ENCODE data around the gene GLS2.
A peak's percentile ranks its signal among the peaks of the same experiment; 100 is the strongest.

The GLS2 gene

DNA sequence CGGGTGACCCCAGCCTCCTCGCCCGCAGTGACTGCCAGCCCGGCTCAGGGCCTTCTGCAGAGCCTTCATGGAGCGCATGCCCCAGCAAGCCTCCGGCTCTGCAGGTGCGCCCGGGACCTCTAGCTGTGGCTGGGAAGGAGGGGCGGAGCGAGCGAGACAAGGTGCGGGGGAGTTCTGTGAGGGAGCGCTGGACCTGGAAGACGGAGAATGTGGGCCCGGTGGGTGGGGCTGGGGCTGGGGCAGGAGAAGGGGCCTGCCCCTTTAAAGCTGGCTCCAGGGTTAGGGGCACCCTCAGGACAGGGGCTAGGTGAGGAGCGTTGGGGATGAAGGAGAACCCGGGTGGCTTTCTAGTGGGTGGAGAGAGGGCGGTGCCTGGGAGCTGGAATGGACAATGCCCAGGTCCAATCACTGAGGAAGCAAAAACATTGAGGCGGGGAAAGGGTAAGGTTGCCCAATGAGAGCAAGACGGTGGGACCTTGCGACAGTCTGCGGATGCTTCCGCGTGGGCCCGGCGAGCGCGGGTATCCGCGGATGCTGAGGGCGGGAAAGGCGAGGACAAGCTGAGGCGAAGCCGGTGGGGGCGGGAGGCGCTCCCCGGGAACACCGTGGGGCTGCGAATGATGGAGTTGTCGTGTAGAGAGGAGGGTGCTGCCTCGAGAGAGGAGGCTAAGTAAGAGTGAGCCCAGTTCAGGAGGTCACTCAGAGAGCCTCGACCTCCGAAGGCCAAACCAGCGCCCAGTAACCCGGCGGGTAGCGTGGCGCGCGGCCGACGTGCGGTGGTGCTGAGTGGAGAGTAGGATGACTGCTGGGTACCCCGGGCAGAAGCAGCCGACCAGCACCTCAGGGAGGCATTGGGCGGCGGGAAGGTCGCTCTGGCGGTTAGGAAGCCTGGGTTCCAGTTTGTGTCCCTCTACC, at the start of gene GLS2:
GLS2 (minus strand) TSS at position 121 of the 915 bp plus-strand sequence; CDS start at position 78, 43 bp downstream.
- no peak within 1 kb of the TSS for H3K4me3 ChIP-seq (ENCODE audit: low read length)
- peaks cover 8% of the 10 kb centered on the region for H3K36me3 ChIP-seq (ENCODE audit: insufficient read depth, low read length)
- H3K9me3 ChIP-seq (ENCODE audit: low read length), result peaks cover 9% of the 10 kb centered on the region
- no peak within 1 kb of the TSS for H2AFZ ChIP-seq (ENCODE audit: low read depth, low read length)
- no peaks in the 10 kb centered on the region for H3K4me1 ChIP-seq (ENCODE audit: insufficient read depth, low read length)
- H3K27me3 ChIP-seq (ENCODE audit: insufficient read depth, low read length), result no peaks in the 10 kb centered on the region

DNA sequence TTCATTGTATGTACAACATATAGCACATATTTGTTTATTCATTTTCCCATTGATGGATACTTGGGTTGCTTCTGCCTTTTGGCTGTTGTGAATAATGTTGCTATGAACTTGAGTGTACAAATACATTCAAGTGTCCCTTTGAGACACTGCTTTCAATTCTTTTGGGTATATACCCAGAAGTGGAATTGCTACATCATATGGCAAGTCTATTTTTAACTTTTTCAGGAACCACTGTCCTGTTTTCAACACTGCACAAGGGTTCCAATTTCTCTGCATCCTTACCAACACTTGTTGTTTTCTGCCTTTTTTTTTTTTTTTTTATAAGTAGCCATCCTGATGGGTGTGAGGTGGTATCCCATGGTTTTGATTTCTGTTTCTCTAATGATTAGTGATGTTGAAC, 49.6 kb upstream of the GLS2 start:
- Histone ChIP-seq H3K4me1 (ENCODE audit: insufficient read depth, low read length) (no peaks in the 10 kb centered on the region), H3K27me3 (ENCODE audit: insufficient read depth, low read length) (no peaks in the 10 kb centered on the region), H3K9me3 (ENCODE audit: low read length) (no peaks in the 10 kb centered on the region), H2AFZ (ENCODE audit: low read depth, low read length) (no peak overlapping the region), H3K36me3 (ENCODE audit: insufficient read depth, low read length) (no peaks in the 10 kb centered on the region), H3K4me3 (ENCODE audit: low read length) (no peak overlapping the region)

DNA sequence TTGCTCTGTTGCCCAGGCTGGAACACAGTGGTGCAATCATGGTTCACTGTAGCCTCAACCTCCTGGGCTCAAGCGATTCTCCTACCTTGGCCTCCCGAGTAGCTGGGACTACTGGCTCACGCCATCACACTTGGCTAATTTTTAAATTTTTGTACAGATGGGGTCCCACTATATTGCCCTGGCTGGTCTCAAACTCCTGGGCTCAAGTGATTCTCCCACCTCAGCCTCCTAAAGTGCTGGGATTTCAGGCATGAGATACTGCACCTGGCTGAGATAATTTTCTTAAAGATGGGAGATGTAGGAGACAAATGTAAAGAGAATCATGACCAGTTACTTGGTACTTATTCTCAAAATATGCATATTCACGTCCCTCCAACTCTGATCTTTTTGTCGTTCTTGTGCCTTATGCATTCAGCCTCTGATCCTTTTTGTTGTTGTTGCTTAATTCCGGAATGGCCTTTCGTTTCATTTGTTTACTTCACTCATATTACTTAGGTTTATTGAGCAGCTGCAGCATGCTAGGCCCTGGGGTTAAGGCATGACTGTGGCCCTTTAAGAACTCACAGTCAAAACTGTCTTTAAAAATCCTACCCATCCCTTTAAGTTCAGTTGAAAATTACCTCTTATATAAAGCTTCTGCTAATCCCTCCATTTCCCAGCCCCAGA, 42.6 kb upstream of the GLS2 start:
- Histone ChIP-seq H3K4me3 (ENCODE audit: low read length) (no peak overlapping the region), H2AFZ (ENCODE audit: low read depth, low read length) (no peak overlapping the region), H3K36me3 (ENCODE audit: insufficient read depth, low read length) (no peaks in the 10 kb centered on the region), H3K4me1 (ENCODE audit: insufficient read depth, low read length) (peaks cover 4% of the 10 kb centered on the region), H3K9me3 (ENCODE audit: low read length) (no peaks in the 10 kb centered on the region), H3K27me3 (ENCODE audit: insufficient read depth, low read length) (no peaks in the 10 kb centered on the region)

DNA sequence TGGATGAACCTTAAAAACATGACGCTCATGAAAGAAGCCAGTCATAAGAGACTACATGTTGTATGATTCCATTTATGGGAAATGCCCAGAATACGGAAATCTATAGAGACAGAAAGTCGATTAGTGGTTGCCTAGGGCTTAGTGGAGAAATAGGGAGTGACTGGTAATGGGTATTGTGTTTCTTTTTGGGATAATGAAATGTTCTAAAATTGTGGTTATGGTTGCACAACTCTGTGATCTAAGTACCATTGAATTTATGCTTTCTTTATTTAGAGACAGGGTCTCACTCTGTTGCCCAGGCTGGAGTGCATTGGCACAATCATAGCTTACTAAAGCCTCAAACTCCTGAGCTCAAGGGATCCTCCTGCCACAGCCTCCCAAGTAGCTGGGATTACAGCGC, 41.7 kb upstream of the GLS2 start:
- no peak overlapping the region for H2AFZ ChIP-seq (ENCODE audit: low read depth, low read length)
- no peaks in the 10 kb centered on the region for H3K9me3 ChIP-seq (ENCODE audit: low read length)
- peaks cover 4% of the 10 kb centered on the region for H3K4me1 ChIP-seq (ENCODE audit: insufficient read depth, low read length)
- no peak overlapping the region for H3K4me3 ChIP-seq (ENCODE audit: low read length)
- H3K27me3 ChIP-seq (ENCODE audit: insufficient read depth, low read length), result no peaks in the 10 kb centered on the region
- H3K36me3 ChIP-seq (ENCODE audit: insufficient read depth, low read length), result no peaks in the 10 kb centered on the region

DNA sequence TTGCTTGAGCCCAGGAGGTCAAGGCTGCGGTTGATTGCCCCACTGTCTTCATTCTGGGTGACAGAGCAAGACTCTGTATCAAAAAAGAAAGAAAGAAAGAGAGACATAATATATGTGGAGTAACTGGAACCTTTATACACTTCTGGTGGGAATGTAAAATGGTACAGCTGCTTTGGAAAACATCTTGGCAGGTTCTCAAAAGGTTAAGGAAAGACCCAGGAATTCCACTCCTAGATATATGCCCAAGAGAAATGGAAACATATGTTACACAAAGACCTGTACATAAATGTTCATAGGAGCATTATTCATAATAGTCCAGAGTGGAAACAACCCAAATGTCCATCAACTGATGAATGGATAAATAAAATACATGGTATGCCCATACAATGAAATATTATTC, 40.9 kb upstream of the GLS2 start:
- Histone ChIP-seq H3K9me3 (ENCODE audit: low read length) (no peaks in the 10 kb centered on the region), H3K4me1 (ENCODE audit: insufficient read depth, low read length) (peaks cover 4% of the 10 kb centered on the region), H3K4me3 (ENCODE audit: low read length) (no peak overlapping the region), H3K27me3 (ENCODE audit: insufficient read depth, low read length) (no peaks in the 10 kb centered on the region), H3K36me3 (ENCODE audit: insufficient read depth, low read length) (no peaks in the 10 kb centered on the region), H2AFZ (ENCODE audit: low read depth, low read length) (no peak overlapping the region)

DNA sequence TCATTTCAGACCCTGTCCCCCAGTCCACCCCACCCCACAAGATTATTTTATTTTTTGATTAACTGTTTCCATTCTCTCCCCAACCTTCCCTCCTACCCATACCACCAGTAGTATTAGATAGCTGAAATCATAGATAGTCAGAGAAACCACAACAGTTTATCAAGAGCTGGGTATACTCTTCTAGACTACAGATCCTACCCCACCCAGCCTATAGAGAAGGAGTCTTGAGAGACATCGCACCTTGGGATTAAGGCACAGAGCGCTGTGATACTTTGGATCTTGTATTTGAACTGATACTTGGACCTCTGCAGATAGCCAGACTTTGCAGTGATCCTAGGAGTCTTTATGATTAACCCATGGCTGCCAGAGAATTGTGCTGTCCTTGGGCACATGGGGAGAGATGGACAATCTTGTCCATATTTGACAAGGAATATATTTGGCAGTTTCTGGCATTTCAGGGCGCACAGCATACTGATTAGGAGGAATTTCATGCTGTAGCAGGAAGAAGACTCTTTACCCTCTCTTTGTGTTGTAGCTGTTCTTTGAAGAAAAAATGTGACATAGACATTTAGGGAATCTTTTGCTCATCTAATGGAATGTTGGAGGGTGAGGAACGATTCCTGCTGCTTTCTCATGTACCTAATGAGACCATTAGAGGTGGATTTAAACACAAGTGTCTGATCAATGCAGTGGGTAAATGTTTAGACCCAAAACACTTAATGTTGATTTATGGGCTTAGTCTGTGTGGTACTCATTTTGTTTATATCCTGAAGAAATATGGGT, 34.6 kb upstream of the GLS2 start:
- no peaks in the 10 kb centered on the region for H3K36me3 ChIP-seq (ENCODE audit: insufficient read depth, low read length)
- peak overlapping the region; percentile 95 for H2AFZ ChIP-seq (ENCODE audit: low read depth, low read length)
- H3K4me1 ChIP-seq (ENCODE audit: insufficient read depth, low read length), result peaks cover 10% of the 10 kb centered on the region
- peak overlapping the region; percentile 99 for H3K4me3 ChIP-seq (ENCODE audit: low read length)
- H3K9me3 ChIP-seq (ENCODE audit: low read length), result no peaks in the 10 kb centered on the region
- H3K27me3 ChIP-seq (ENCODE audit: insufficient read depth, low read length), result no peaks in the 10 kb centered on the region

DNA sequence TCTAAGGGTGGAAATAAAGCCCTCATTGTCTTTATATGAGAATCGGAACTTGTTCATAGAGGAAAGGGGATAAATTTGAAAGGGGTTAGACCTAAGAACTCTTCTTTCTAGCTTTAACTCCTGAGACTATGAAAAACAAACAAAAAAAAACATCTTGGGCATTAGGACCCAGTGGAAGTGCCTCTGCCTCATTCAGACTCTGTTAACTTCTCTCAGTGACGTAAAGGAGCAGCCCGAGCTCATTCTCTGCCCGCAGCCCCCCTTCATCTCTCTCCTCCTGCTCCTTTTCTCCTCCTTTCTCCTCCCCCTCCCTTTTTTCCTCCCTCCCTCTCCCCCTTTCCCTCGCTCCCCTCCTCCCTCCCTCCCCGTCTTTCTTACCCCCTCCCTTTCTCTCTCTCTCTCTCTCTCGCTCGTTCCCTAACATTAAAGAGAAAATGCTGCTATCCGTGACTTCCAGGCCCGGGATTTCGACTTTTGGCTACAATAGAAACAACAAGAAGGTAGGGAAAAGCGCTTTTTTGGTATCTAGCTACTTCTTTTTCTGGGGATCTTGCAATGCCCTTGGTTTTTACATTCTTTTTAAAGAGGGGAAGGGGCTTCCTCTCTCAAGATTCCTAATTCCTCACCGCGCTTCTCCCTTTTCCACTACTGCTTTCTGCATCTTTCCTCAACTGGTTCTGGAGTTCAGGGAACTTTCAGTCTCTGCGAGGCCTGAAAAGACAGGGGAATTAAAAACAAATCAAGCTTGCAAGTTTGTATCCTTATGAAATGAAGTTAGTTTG, 33.8 kb upstream of the GLS2 start, which contains the start of gene RBMS2:
RBMS2 (plus strand) TSS at position 231 of the 782 bp plus-strand sequence; CDS start at position 435, 204 bp downstream.
- H3K4me1 ChIP-seq (ENCODE audit: insufficient read depth, low read length), result peaks cover 9% of the 10 kb centered on the region
- peak within 1 kb of the TSS; percentile 95 for H2AFZ ChIP-seq (ENCODE audit: low read depth, low read length)
- peak within 1 kb of the TSS; percentile 99 for H3K4me3 ChIP-seq (ENCODE audit: low read length)
- H3K9me3 ChIP-seq (ENCODE audit: low read length), result no peaks in the 10 kb centered on the region
- H3K27me3 ChIP-seq (ENCODE audit: insufficient read depth, low read length), result no peaks in the 10 kb centered on the region
- H3K36me3 ChIP-seq (ENCODE audit: insufficient read depth, low read length), result no peaks in the 10 kb centered on the region

DNA sequence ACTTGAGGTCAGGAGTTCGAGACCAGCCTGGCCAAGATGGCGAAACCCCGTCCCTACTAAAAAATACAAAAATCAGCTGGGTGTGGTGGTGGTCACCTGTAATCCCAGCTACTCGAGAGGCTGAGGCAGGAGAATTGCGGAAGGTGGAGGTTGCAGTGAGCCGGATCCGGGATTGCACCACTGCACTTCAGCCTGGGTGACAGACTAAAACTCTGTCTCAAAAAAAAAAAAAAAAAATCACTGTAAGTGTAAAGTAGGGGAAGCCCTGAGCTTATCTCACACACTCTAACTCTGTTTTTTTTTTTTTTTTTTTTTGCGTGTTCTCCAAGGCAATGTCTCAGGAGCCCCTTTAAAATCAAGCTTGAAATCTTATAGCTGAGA, 33.2 kb upstream of the GLS2 start:
- Histone ChIP-seq H2AFZ (ENCODE audit: low read depth, low read length) (peak overlapping the region; percentile 72), H3K9me3 (ENCODE audit: low read length) (no peaks in the 10 kb centered on the region), H3K4me1 (ENCODE audit: insufficient read depth, low read length) (peaks cover 6% of the 10 kb centered on the region), H3K27me3 (ENCODE audit: insufficient read depth, low read length) (no peaks in the 10 kb centered on the region), H3K4me3 (ENCODE audit: low read length) (peak overlapping the region; percentile 99), H3K36me3 (ENCODE audit: insufficient read depth, low read length) (no peaks in the 10 kb centered on the region)

DNA sequence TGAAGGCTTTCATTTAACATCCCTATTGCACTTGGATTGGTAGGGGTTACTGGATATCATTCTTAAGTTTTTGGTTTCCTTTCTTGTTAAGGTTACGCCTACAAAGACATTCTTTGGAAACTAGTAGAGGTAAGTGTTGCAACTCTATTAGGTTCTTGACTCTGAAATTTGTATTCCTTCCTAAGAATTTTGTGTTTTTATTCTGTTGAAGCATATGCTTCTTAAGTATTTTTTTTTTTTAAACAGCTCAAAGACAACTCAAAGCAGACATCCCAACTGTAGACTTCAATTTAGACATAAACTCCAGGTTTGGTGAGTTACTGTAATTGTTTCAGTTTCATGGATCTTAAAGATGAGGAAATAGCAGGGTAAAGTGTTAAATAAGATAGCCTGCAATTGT, 32.5 kb upstream of the GLS2 start:
- H3K4me3 ChIP-seq (ENCODE audit: low read length), result no peak overlapping the region
- peaks cover 6% of the 10 kb centered on the region for H3K4me1 ChIP-seq (ENCODE audit: insufficient read depth, low read length)
- no peaks in the 10 kb centered on the region for H3K27me3 ChIP-seq (ENCODE audit: insufficient read depth, low read length)
- H2AFZ ChIP-seq (ENCODE audit: low read depth, low read length), result no peak overlapping the region
- no peaks in the 10 kb centered on the region for H3K9me3 ChIP-seq (ENCODE audit: low read length)
- H3K36me3 ChIP-seq (ENCODE audit: insufficient read depth, low read length), result no peaks in the 10 kb centered on the region

DNA sequence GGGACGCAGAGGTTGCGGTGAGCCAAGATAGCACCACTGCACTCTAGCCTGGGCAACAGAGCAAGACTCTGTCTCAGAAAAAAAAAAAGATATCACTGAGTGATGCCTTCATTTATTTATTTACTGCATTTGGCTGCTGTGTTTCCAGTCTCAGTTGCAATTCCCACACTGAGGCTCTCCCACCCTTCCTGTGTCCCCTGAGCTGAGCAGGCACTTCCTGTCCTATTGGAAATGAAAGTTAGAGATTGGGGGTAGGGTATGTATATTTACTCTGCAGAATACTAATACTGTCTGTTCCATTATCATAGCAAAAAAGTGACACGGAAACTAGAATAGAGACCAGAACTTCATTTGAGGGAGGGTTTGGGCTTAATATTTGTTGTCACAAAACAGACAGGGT, 32.1 kb upstream of the GLS2 start:
- Histone ChIP-seq H3K4me1 (ENCODE audit: insufficient read depth, low read length) (peaks cover 6% of the 10 kb centered on the region), H3K4me3 (ENCODE audit: low read length) (no peak overlapping the region), H3K9me3 (ENCODE audit: low read length) (no peaks in the 10 kb centered on the region), H3K27me3 (ENCODE audit: insufficient read depth, low read length) (no peaks in the 10 kb centered on the region), H2AFZ (ENCODE audit: low read depth, low read length) (no peak overlapping the region), H3K36me3 (ENCODE audit: insufficient read depth, low read length) (no peaks in the 10 kb centered on the region)

DNA sequence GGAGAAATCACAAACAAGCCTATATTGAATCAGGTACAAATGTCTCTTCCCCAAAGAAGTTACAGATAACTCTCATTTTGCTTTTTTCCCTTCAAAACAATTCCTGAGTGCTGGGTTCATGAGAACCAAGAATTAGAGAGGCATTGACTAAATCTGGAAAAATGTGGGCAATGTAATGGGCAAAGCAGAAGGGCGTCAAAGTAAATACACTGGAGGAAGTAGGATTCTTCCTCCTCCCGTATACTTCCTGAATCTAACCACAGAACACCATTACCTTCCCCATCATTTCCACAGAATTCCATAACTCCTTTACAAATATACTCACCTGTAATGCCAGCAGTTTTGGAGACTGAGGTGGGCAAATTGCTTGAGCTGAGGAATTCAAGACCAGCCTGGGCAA, 30.6 kb upstream of the GLS2 start:
- no peak overlapping the region for H3K4me3 ChIP-seq (ENCODE audit: low read length)
- H3K4me1 ChIP-seq (ENCODE audit: insufficient read depth, low read length), result peaks cover 6% of the 10 kb centered on the region
- H3K36me3 ChIP-seq (ENCODE audit: insufficient read depth, low read length), result no peaks in the 10 kb centered on the region
- no peaks in the 10 kb centered on the region for H3K9me3 ChIP-seq (ENCODE audit: low read length)
- no peak overlapping the region for H2AFZ ChIP-seq (ENCODE audit: low read depth, low read length)
- H3K27me3 ChIP-seq (ENCODE audit: insufficient read depth, low read length), result no peaks in the 10 kb centered on the region

DNA sequence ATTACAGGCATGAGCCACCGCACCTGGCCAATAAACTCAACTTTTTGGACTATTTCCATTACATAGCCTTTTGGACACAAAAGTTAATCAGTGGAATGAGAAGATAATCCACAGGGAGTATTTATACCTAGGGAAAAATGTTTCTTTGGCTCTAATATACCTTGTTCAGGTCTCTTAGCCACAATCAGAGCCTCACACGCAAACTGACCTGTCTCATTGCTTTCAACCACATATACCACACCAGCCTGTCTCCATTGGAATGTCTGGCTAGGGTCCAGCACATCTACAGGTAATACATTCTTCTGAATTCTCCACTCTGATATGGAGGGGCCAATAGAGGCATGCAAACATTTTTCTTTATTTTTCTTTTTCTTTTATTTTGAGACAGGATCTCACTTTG, 29.9 kb upstream of the GLS2 start:
- H3K27me3 ChIP-seq (ENCODE audit: insufficient read depth, low read length), result no peaks in the 10 kb centered on the region
- no peak overlapping the region for H3K4me3 ChIP-seq (ENCODE audit: low read length)
- no peaks in the 10 kb centered on the region for H3K36me3 ChIP-seq (ENCODE audit: insufficient read depth, low read length)
- H3K9me3 ChIP-seq (ENCODE audit: low read length), result no peaks in the 10 kb centered on the region
- H2AFZ ChIP-seq (ENCODE audit: low read depth, low read length), result no peak overlapping the region
- H3K4me1 ChIP-seq (ENCODE audit: insufficient read depth, low read length), result peaks cover 2% of the 10 kb centered on the region
